SU-DHL-6 (cell line): ENCODE measurements around the gene IFNGR1.

Experiments
- CTCF ChIP-seq: fragments of 200-600 bp; sonication (generic); IDR thresholded peaks from one replicate; pipeline ENCODE4 v1.5.1; 2017; ENCODE audit warnings: antibody characterized with exemption, mild to moderate bottlenecking, low read length, moderate library complexity; ENCODE audit not compliant: insufficient read depth, poor library complexity, severe bottlenecking
- EZH2phosphoT487 ChIP-seq: fragments of 200-600 bp; sonication (generic), shearing (Covaris generic); conservative IDR thresholded peaks from 2 replicates; pipeline ENCODE4 v1.6.1; 2018; ENCODE audit warnings: mild to moderate bottlenecking, antibody characterized with exemption, low read length, moderate library complexity, mixed read lengths

GRCh38 chr6:137218473-137218916, 690 bp downstream of the IFNGR1 start:
- TF ChIP-seq CTCF (no peak), EZH2phosphoT487 (no peak)
